ENCODE results near the gene CEP120.

- TF ChIP-seq, protein P1, sequence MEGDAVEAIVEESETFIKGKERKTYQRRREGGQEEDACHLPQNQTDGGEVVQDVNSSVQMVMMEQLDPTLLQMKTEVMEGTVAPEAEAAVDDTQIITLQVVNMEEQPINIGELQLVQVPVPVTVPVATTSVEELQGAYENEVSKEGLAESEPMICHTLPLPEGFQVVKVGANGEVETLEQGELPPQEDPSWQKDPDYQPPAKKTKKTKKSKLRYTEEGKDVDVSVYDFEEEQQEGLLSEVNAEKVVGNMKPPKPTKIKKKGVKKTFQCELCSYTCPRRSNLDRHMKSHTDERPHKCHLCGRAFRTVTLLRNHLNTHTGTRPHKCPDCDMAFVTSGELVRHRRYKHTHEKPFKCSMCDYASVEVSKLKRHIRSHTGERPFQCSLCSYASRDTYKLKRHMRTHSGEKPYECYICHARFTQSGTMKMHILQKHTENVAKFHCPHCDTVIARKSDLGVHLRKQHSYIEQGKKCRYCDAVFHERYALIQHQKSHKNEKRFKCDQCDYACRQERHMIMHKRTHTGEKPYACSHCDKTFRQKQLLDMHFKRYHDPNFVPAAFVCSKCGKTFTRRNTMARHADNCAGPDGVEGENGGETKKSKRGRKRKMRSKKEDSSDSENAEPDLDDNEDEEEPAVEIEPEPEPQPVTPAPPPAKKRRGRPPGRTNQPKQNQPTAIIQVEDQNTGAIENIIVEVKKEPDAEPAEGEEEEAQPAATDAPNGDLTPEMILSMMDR (IDR thresholded peaks at IDR 0.05; ENCODE audit: insufficient read depth, low read depth, low read length) = no peak
- no peak for TF ChIP-seq EZH2 (IDR thresholded peaks at IDR 0.05; ENCODE audit: insufficient read depth, low read length)
Measured at GRCh38 chr5:123455095-123455494, 31.9 kb upstream of the CEP120 start.

Data from astrocyte (in vitro differentiated cells and primary cell).